SKM-1 treated with dmso at 0.1 percent for 144 hours (cell line): ENCODE results near the gene KRTAP6-2.

Source experiments
- DNase-seq: peaks from one replicate; lab custom pipeline; 2025; ENCODE audit not compliant: unreplicated experiment; lab: John Stamatoyannopoulos, UW

The KRTAP6-2 gene

DNA sequence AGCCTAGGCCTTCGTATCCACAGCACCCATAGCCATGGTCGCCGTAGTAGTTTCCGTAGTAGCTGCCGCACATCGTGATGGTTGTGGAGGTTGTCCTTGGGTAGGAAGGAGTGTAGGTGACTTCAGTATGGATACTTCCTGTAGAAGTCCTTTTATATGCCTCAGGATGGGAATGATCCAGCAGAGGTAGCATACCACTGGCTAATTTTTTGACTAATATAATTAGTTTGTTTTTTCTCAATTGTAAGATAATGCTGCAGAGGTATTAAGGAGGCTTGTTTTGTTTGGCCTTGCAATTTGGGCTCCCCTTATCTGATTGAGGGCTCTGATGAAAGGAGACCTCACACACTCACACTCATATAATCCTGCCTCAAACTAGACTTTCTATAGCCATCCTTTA lies at the start of gene KRTAP6-2:
Gene KRTAP6-2 (minus strand): TSS at position 101 of the 400 bp plus-strand sequence. CDS start 28 bp downstream, at position 73.
- DNase-seq = no peak

GRCh38 chr21:30646904-30647414 lies 48.3 kb upstream of the KRTAP6-2 start:
- no peak for DNase-seq

- no peak for DNase-seq
These were observed 43.9 kb upstream of the KRTAP6-2 start, which contains the start of gene KRTAP20-3 for GRCh38 chr21:30642564-30642963. KRTAP20-3 (plus strand) TSS chr21:30642864.

DNA sequence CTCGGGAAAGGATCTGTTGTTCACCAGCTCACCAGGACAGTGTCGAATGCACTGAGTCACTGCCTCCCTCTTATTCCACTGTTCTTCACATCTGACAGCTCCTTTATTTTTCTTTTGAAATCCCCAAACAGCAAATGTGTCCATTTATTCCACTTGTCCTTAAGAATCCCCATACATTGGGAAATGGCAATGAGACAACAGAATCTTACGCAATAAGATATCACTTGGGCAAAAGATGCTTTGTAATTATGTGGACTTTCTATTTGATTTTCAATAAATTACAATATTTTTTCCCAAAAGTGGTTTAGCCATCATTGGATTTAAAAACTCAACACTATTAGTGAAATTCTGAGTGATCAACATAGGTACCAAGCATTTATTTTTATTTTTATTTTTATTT lies 40.0 kb upstream of the KRTAP6-2 start:
- no peak for DNase-seq

GRCh38 chr21:30634906-30635305 lies 36.2 kb upstream of the KRTAP6-2 start, which contains the start of gene KRTAP20-2:
KRTAP20-2 (plus strand) TSS chr21:30635206; CDS start chr21:30635264, 58 bp downstream.
- DNase-seq = no peak

DNA sequence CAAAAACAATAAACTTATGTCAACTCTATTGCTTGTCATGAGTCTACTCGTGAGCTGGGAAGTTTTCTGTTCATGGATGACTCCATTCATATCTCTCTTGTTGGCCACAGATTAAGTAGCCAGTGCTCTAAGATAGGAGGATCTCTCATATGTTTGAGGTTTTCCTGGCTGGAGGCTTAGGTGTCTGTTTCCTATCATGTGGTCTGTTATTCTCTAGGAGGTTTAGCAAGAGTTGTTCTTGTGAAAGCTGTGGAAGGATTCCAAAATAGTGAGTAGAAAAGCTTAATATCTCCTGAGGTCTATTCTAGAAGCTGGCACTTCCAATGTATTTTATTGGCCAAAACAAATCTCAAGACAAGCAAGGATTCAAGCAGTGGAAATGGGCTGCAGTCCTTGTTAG lies 30.5 kb upstream of the KRTAP6-2 start:
- no peak for DNase-seq

DNA sequence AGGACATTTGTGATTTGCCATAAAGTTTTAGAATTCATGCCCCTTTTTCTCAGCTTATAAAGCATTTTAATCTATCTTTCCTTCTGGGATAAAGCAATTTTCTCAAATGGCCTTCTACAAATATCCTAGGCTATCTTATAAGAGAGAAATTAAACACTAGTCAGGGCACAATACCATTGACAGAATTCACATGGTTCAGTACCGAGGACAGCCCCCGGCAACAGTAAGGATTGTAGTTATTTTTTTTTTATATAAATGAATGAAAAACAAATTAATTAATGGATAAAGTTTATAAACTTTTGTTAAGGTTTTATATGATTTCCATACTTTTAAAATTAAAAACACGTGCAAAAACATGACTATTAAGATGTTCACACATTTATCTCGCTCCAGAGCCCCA lies 29.4 kb upstream of the KRTAP6-2 start:
- no peak for DNase-seq

DNA sequence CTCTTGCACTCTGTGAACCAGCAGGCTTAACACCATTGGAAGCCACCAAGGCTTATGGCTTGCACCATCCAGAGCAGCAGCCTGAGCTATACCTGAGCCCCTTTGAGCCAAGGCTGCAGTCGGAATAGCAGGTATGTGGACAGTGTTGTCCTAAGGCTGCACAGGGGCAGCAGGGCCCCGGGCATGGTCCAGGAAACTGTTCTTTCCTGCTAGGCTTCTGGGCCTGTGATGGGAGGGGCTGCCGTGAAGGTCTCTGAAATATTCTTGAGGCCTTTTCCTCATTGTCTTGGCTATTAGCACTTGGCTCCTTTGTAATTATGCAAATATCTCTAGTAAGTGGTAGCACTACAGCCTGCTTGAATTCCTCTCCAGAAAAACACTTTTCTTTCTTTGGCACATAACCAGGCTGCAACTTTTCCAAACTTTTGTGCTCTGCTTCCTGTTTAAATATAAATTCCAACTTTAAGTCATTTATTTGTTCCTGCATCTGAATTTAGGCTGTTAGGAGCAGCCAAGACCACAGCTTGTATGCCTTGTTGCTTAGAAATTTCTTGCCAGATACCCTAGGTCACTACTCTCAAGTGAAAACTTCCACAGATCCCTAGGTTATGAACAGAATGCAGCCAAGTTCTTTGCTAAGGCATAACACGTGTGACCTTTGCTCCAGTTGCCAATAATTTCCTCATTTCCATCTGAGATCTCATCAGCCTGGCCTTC lies 26.9 kb upstream of the KRTAP6-2 start:
- DNase-seq = no peak

DNA sequence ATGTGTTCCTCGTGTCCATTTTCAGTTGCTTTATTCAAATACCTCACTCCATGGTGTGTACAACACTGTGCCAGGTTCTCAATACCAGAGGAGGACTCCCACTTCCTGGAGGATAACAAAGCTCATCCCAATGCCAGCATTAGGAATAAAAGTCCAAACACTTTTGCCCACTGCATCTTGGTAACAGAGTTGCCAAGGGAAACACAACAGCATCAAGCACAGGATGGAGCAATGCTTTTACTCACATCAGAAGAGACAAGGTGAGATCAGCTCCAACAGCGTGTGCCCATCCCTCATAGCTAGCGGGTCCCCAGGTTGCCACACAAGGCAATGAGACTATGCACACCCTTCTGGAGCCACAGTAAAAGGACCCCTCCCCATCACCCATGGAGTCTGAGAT lies 24.7 kb upstream of the KRTAP6-2 start:
- DNase-seq = no peak

DNA sequence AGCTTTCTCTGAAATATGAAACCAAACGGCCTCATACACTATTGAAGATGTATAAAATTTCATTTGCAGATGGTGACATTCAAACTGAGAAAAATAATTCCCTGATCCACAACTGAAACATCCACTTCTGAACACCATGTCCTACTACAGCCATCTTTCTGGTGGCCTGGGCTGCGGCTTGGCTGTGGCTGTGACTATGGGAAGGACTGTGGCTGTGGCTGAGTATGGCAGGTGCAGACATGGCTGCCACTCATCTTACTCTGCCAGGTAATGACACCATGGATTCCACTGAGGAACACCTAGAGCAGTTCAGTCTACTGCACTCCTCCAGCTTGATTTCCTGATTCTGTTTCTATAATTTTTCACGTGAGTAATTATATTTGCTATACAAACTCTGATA lies 21.8 kb upstream of the KRTAP6-2 start, which contains the start of gene KRTAP20-4:
Gene KRTAP20-4 (plus strand): TSS at position 106 of the 400 bp plus-strand sequence.
- no peak for DNase-seq

GRCh38 chr21:30620080-30620479 lies 21.4 kb upstream of the KRTAP6-2 start:
- no peak for DNase-seq

DNA sequence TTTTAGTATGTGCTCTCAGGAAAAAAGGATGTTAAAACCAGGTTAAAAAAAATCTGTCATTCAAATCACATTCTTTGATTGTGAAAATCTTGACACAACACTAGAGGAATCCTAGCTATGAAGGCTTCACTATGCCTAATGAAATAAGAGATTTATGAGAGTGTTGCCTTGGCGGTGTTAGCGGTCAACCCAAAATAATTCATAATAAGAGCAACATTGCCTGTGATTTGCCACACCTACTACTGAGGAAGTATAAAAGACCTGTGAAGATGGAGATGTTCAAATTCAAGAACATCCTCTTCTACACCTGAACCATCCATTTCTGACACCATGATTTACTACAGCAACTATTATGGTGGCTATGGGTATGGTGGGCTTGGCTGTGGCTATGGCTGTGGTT lies 17.4 kb upstream of the KRTAP6-2 start, which contains the start of gene KRTAP20-1:
Gene KRTAP20-1 (plus strand): TSS at position 301 of the 400 bp plus-strand sequence. CDS start 30 bp downstream, at position 331.
- DNase-seq = no peak

GRCh38 chr21:30615199-30615598 lies 16.5 kb upstream of the KRTAP6-2 start:
- no peak for DNase-seq

GRCh38 chr21:30613836-30614235 lies 15.1 kb upstream of the KRTAP6-2 start, which contains the start of gene KRTAP6-1:
KRTAP6-1 (minus strand) TSS chr21:30613930; CDS start chr21:30613904, 26 bp downstream.
- no peak for DNase-seq

DNA sequence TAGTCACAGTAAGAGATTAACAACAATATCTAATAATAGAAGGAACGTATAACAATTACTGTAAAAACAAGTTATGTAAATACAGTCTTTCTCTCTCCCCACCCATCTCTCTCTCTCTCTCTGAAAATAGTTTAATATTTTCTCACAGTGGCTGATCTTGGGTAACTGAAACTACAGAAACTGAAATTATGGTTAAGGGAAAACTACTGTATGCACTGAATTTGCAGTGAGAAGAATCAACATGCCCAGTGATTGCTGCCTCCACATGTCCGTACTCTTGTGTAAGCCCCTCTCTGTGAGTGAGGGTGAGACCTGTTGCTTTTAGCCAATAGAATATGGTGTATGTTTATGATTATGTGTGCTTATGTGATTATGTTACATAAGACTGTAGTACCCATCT lies 13.4 kb upstream of the KRTAP6-2 start:
- no peak for DNase-seq

- DNase-seq = no peak
These were observed 7.3 kb upstream of the KRTAP6-2 start for GRCh38 chr21:30605968-30606367.

DNA sequence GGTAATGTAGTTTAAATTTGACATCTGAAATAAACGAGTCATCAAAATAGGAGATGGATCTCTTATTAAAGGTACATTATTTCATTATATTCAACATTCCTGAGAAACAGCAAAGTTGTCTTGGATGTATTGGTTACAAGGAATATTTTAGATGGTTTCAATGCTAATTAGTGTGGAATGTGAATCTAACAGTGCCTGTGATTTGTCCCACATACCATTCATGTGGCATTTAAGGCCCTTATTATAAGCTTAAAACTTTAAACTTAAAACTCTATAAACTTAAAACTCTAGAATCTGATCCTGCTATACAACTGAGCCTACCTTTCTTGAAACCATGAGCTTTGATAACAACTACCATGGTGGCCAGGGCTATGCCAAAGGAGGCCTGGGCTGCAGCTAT lies 2.1 kb upstream of the KRTAP6-2 start, which contains the start of gene KRTAP22-1:
Gene KRTAP22-1 (plus strand): TSS at position 301 of the 400 bp plus-strand sequence.
- DNase-seq = no peak

DNA sequence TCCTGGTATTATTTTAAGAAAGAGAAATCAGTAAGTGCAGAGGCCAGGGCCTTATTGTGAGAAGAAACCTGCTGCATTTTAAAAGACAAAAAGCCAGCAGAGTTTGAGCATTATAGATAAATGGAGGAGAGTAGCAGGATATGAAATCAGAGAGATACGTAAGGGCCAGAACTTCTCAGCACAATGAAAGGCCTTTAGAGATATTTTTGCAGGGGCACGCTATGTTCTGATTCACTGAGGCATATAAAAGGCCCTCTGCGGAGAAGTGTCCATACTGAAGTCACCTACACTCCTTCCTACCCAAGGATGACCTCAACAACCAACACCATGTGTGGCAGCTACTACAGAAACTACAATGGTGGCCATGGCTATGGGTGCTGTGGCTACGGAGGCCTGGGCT lies 6.6 kb downstream of the KRTAP6-2 start, which contains the start of gene KRTAP6-3:
Gene KRTAP6-3 (plus strand): TSS at position 301 of the 400 bp plus-strand sequence. CDS start 6 bp downstream, at position 307.
- DNase-seq = no peak

DNA sequence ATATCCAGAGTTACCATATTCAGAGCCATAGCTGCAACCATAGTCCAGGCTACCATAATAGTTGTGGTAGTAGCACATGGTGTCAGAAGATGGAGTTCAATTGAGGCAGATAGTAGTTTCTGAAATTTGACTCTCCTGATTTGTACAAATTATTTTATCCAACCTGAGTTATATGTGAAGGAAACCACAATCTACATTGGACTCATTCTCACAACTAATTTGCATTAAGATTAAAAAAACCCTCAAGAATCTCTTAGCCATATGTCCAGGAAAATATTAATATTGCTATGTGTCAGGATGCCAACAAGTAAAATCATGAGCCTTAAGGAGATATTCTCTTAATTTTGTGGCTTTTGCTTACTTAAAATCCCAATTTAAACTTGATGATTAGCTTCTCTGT lies 8.4 kb downstream of the KRTAP6-2 start, which contains the start of gene KRTAP22-2:
Gene KRTAP22-2 (minus strand): TSS at position 101 of the 400 bp plus-strand sequence.
- DNase-seq = no peak

DNA sequence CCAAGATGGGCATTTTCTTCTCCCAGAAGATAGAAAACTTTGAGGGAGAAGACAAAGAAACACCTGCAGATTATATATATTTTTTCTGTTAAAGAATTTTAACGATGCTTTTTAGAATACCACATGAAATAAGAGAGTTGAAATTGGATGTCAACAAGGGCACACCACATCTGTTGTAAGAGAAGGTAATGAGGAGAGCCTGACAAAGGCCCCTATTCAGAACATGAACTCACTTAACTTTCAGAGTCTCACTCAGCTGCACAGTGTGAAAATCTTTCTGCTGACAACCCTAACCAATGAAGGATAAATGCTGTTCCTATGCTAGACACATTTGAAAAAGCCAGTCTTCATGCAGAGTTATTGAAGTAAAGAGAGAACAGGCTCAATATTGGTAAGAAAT lies 15.8 kb downstream of the KRTAP6-2 start:
- no peak for DNase-seq

- DNase-seq = no peak
These were observed 18.6 kb downstream of the KRTAP6-2 start for GRCh38 chr21:30580132-30580531.

- no peak for DNase-seq
These were observed 19.4 kb downstream of the KRTAP6-2 start for GRCh38 chr21:30579346-30579745.
